HG03439 (cell line): Measurements from ENCODE around the gene AGPS.
"Not testable (repeated sequence)": the region's sequence is repeated elsewhere in the genome, so short reads cannot be mapped to it uniquely, and the experiment has no call there.

Experiments used
- ATAC-seq: cut with Tn5 transposase; IDR thresholded peaks from one replicate; pipeline ENCODE4 v1.9.1; 2021; ENCODE audit warnings: mild to moderate bottlenecking, moderate library complexity; ENCODE audit not compliant: unreplicated experiment

Gene AGPS

DNA sequence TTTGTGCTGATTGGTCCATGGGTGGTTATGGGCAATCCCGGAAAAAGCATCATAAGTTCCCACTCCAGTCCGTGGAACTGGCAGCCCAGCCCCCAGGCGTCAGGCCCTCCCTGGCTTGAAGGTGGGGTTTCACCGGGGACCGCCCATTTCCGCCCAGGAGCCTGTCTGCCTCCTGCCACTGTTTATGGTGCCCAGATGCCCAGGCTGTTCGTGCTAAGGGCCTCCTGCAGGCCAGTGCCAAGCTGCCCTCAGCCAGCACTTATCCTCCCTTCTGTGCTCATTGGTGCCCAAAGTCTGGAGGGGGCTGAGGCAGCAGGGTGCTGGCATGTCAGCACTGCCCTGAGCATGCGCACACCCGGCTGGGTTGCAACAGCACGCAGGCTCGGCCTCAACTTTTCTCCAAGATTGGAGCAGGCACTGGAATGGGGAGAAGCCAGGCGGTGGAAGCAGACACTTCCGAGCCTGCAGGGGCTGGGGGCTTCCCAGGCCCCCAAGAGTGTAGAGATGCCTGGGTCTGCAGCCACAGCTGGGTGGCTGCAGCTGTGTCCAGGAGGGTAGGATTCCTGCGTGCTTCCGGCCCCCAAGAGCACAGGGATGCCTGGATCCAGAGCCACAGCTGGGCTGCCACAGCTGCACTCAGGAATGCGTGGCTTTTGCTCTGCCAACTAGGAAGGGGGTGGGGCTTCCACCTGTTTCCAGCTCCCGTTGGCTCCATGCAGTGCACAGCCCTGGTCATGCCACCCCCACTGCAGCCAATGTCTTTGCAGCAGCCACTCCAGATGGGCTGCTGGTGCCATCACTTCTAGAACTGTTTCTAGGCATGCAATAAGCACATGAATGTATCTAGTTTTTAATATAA is 74.0 kb downstream of the AGPS start:
- ATAC-seq = no peak

DNA sequence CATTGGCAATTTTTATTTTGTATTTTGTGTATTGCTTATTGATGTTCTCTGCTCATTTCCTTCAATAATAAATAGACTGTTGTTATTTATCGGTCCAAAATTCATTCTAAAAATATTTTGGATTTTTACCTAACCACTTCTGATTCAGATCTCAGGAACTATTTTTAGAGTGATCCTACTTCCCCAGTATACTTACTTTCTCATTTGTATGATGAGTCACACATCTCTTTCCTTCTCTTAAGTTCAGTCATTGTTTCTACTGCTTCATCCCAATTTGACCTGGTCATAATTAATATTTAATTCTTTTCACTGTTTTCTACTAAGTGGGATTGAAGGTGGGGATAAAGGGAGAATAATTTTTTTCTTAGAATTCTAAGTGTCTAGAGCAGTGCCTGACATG is 75.1 kb downstream of the AGPS start:
- ATAC-seq = no peak

DNA sequence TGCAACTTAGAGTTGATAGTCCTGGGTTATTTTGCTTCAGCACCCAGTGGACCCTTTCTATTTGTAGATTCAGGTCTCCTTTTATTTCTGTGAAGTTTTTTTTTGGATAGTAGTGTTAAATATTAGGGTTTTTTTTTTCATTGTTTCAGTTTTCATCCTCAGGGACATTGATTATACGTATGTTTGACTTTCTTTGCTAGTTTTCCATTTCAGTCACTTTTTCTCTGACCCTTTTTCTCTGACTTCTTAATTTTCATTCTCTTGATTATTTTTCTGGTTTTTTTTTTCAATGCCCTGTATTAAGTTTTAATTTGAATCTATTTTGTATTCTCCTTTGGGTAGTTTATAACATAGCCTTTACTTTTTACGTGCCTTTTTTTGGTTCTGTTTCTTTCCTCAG is 79.4 kb downstream of the AGPS start:
- ATAC-seq = no peak

DNA sequence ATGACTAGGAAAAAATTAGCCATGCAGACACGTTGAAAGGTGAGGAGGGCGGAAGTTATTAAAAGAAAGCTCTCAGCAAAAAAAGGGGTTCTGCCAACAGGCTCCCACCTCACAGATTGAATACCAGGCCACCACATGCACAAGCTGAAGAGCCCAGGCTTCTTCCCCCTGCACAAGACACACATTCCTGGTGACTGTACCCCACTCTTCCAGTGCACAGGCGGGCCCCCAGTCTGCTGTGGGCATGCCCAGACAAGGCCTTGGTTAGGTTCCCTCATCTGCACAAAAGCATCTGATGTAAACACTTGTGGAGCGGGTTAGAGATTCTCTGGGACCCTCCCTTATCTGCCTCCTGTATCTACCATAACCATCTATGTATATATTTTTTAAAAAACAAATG is 81.7 kb downstream of the AGPS start:
- no peak for ATAC-seq

DNA sequence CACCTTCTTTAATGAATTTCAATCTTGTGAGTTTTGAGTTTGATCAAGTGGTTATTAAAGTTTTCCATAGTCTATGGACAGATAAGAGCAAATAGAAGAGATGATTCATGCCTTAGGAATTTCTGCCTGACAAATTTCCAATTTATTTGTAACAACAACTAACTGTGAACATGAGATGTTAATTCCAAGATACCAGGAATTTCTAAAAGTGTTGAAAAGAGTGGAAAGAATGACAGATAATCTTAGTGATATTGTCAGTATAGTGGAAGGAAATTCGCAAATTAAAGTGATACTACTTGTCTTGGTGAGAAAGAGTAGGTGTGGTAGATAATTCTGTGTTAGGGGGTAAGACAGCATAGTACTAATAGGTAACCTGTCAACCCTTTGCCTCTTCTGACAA is 82.4 kb downstream of the AGPS start:
- ATAC-seq = no peak

DNA sequence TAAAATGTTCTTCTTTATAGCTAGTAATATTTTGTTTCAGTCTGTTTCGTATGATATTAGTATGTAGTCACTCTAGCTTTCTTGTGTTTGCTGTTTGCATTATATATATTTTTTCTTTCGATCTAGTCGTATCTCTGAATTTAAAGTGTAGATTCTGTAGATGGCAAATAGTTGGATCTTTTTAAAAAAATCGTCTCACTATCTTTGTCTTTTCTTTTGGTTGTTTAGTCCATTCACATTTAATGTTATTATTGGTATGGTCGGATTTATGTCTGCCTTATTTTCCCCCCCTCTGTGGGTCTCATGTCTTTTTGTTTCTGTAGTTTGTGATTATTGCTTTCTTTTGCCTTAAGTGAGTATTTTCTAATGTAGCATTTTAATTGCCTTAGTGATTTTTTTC is 84.3 kb downstream of the AGPS start:
- ATAC-seq = no peak

DNA sequence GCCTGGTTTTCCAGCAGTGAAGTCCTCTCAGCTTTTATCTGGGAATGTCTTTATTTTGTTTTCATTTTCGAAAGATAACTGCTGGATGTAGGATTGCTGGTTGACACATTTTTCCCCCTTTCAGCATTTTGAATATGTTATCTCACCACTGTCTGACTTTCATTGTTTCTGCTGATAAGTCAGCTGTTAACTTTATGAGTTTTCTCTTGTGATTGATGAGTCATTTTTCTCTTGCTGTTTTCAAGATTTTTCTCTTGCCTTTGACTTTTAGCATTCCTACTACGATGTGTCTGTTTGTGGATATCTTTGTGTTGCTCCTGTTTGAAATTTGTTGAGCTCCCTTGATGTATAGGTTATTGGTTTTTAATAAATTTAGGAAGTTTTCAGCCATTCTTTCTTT is 85.5 kb downstream of the AGPS start:
- no peak for ATAC-seq

DNA sequence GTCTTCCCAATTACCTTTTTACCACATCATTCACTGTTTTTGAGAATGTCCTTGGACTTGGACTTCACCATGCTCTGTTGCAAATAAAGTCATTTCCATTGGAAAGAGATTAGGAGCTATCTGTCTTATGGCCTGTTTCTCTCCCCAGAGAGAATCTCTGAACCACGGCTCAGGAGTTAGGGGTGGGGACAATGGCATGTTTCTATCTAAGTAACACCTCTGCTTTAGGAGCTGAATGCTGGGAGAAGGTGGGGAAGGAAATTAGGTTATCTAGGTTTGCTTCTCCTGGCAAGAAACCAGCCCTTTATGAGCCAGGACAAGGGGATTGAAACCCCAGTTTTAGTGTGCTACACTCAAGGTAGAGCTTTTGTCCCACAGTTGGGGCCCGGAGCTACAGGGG is 86.3 kb downstream of the AGPS start:
- ATAC-seq = no peak

DNA sequence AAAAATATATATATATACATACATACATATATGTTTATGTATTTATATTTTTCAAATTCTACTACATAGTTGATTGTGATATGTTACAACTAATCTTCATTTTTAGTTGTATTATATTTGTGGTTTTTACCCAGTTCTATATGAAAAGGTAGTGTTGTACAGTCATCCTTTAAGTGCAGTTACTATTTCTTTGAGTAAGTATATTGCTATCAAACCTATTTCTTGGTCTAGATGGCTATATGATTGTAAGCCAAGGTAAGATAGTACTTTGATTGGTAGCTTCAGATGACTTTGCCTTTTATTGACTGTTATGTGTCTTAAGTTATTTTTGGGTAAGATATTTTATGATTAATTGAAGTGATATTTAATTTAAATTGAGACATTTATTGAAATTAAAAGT is 89.6 kb downstream of the AGPS start:
- ATAC-seq = no peak

DNA sequence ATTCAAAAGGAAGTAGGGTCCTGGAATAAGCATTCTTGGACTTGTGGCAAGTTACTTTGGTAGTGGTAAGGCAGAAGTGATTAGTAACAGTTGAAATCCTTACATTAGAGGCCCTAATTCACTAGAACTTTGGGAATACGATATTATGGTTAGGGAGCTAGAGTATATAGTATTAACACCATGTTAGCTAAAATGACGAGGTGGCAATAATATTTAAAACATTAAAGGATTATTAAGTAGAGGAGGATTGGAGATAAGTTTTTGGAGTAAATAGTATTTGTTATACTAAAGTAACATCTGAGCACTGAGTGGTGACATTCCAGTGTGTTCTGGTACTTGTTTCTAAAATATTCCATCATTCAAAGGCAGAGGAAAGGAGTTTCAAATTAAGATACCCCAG is 91.0 kb downstream of the AGPS start:
- ATAC-seq = no peak

DNA sequence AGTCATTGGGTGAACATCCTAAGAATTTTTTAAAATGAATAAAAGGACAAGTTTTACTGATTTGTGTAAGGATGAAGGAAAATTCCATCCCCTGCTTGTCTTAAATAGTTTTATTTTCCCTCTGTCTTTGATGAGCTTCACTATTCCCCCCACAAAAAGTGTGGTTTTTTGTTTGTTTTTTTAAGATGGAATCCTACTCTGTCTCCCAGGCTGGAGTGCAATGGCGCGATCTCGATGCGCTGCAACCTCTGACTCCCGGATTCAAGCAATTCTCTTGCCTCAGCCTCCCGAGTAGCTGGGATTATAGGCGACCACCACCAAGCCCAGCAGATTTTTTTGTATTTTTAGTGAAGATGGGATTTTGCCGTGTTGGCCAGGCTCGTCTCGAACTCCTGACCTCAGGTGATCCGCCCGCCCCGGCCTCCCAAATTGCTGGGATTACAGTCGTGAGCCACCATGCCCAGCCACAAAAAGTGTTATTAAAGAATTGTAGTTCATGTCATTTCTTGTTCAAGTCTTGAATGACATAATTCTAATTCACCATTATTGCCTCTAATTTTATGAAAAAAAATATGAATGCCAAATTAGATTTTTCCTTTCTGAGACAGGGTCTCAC is 91.7 kb downstream of the AGPS start:
- ATAC-seq = no peak

DNA sequence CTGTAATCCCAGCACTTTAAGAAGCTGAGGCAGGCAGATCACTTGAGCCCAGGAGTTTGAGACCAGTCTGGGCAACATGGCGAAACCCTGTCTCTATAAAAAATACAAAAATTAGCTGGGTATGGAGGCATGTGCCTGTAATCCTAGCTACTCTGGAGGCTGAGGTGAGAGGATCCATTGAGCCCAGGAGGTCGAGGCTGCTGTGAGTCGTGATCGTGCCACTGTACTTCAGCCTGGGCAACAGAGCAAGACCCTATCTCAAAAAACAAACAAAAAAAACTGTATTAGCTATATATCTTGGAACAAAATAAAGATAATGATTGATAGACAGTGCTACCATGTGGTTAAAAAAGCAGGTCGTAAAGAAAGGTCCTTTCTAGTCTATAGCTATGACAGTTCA is 93.1 kb downstream of the AGPS start:
- ATAC-seq = not testable (repeated sequence)

DNA sequence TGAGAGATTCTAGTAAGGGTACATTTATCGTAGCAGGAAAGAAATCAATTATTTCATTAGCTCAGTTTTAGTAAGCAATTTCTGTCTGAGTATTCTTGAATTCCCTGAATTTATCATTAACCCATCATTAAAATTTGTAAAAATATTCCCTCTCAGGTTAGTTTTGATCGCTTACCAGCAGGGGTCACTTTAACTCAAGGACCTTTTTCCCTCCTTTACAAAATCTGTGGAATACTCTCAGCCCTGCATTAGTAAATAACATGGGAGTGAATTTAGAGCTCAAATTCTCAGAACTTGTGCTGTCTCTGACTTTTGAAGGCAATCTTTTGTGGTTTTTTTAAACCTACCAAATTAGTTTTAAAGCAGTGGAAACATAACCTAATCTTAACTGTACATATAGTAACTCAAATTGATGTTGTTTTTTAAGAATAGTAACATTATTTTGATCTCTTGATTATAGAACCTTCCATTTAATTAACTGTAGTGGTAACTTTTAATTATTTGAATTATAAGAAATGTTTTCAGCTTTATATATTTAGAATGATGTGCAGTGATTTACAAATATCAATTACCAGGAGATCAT is 97.2 kb downstream of the AGPS start:
- no peak for ATAC-seq

DNA sequence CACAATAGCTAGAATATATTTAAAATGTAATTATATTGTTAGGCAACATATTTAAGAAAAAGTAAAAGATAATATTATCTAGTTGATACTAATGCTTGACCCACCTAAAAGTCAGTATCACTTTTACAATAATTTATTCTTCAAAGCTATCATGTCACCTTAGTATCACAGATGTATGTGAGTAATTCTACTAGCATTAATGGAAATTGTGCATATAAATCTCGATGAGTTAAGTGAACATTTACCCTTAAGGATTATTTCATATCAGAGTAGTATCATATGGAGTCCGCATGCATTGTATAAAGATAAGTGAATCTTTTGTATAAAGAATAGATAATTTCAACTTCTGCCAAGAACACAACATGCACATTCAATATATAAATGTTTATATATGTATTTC is 103.4 kb downstream of the AGPS start:
- ATAC-seq = no peak

DNA sequence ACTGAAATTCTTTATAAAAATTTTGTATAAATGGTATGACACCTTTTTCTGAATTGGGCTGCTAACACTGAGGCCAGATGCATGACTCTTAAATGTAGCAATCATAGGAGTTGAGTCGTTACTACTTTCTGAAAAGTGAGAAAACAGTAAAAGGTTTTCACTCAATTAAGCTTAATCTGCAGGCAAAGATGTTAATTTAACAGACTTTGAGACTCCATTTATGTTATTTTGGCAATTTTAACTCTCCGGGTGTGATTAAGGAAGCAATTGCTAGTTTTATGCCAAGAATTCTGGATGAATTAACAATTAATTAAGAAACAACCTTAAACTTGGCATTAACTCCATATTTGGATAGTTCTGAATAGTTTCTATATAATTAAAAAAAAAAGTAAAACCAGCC is 104.3 kb downstream of the AGPS start:
- ATAC-seq = no peak

DNA sequence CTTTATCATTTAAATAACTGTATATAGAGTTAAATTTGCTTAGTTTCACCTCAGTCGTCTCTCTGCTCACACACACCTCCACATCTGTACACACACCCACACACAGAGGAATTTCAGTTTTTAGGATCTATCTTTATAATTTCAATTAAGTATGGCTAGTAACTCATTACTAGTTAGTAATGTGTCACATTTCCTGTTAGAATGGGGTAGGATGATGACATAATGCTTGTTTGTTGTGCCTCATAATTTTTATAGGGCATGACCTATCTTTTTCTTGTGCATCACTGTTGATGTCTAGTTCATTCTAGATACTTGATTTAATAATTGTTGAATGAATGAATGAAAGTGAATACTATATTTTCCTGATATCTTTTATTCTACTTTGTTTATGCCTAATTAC is 108.6 kb downstream of the AGPS start:
- no peak for ATAC-seq

DNA sequence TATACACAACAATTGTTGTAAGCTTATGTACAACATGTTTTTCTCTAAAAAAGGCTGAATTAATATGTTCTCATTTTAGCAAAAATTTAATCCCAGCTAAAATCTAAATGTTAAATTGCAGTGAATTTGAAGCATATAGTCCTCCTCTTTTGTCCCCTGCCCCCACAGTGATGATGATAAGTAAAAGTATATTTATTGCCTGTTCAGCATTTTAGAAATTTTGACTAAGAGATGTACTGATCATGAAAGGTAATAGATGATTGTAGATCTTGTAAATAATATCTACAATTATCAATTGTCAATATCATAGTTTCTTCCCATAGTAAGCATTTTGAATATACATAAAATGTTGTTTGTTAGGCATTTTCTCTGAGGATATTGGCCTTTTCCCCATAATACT is 113.9 kb downstream of the AGPS start:
- no peak for ATAC-seq

DNA sequence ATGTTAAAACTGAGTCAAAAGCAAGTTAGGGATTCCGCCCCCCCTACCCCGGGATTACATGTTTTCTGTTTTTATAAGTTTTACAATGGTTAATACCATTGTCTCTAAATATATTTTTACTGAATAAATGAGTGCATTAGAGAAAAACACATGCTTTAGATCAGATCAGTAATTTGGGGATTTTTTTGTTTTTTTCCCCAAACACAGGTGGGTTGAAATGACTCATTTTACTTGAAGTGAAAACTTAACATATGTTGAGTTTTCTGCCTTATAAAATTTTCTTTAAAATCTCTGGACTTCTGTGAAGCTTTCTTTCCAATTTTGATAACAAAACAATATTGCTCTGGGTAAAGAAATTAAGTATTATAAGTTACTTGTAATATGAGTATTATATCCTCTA is 114.4 kb downstream of the AGPS start:
- ATAC-seq = peak; percentile 56

DNA sequence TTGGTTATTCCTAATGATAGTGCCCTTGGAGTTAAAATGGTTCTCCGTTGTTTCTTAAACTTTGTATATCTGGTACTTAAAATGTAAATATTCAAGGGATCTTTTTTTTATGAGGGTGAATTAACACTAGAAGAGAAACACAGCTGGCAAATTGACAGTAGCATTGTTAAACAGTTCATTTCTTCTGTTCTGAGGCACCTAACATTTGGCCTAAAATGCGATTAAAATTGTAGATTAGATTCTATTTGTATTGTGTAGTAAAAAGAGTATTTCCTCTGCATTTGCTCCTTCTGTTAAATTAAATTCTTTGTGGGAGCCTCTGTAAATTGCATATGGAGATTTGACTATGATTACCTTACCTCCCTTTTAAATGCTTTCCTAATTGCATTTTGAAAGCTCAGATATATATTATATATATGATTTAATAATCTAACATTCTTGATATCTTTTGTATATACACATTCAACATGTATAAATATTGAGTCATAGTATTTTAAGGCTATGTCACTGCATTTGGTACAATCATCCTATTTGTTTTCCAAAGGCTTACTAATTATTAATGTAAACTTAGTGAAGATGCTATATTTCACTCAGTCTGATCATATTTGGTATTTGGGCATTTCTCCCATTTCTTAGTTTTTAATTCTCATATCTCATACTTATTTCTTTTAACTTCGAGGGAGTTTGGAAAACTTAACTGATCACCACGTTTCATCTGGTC is 124.4 kb downstream of the AGPS start:
- ATAC-seq = no peak

DNA sequence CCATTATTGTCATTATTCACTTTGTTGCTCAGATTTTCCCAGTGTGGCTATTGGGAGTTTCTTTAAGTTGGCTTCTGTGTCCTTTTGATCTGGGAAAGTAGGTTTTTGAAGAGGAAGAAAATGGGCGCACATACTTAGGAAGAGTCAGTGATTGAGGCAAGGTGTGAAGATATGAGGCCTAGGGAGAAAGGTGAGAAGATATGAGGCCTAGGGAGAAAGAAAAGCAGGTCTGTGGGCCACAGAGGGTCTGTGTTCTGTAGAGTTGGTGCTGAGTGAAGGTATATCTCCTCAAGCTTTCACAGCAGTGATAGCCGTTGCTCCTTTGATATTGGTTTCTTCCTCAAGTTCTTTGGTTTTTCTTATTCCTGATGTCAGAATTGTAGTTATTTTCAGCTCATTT is 126.2 kb downstream of the AGPS start:
- ATAC-seq = no peak

DNA sequence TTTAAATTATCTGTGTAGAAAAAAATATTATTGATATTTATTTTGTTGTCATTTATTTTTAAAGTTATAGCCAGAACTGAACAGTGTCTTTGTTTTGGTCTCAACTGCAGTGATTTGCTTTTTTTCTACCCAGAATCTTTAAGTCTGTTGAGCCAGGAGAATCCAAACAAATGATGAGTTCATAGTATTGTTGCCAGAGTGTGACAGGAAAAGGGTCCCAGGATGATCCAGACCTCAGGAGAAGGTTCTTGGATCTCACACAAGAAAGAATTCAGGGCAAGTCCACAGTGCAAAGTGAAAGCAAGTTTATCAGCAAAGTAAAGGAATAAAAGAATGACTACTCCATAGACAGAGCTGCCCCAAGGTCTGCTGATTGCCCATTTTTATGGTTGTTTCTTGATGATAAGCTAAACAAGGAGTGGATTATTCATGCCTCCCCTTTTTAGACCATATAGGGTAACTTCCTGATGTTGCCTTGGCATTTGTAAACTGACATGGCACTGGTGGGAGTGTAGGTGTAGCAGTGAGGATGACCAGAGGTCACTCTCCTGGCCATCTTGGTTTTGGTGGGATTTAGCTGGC is 127.1 kb downstream of the AGPS start:
- ATAC-seq = no peak
